AG09319 (cell line): ENCODE data around the gene NOL4L.
A peak's percentile ranks its signal among the peaks of the same experiment; 100 is the strongest.
"Not testable (repeated sequence)": the region's sequence is repeated elsewhere in the genome, so short reads cannot be mapped to it uniquely, and the experiment has no call there.

ENCODE experiments used
- DNase-seq: peaks from one replicate; pipeline ENCODE4 v3.0.0-alpha.2; 2010; ENCODE audit warnings: low read depth; ENCODE audit errors: extremely low read depth
- CTCF ChIP-seq: IDR thresholded peaks from 2 replicates; pipeline ENCODE4 v1.5.1; 2011; ENCODE audit warnings: low read depth, mild to moderate bottlenecking, inconsistent platforms, low read length, moderate library complexity

Gene NOL4L

GRCh38 chr20:32470940-32471339, 114.2 kb downstream of the NOL4L start:
- no peak for TF ChIP-seq CTCF
- no peak for DNase-seq

- no peak for DNase-seq
- TF ChIP-seq CTCF, result peak; percentile 18
Measured at GRCh38 chr20:32470025-32470861, 114.9 kb downstream of the NOL4L start.

GRCh38 chr20:32468860-32469259, 116.3 kb downstream of the NOL4L start:
- TF ChIP-seq CTCF, result no peak

GRCh38 chr20:32468313-32468640, 116.9 kb downstream of the NOL4L start:
- no peak for DNase-seq
- TF ChIP-seq CTCF, result no peak

More at GRCh38 chr20:32468860-32469259, 116.3 kb downstream of the NOL4L start:
- no peak for DNase-seq

- TF ChIP-seq CTCF, result no peak
- DNase-seq, result no peak
Measured at GRCh38 chr20:32467506-32468312, 117.4 kb downstream of the NOL4L start.

GRCh38 chr20:32466739-32467505, 118.2 kb downstream of the NOL4L start:
- TF ChIP-seq CTCF, result no peak
- no peak for DNase-seq

- not testable (repeated sequence) for DNase-seq
Measured at GRCh38 chr20:32465901-32466675, 119.0 kb downstream of the NOL4L start.
